Astrocyte (in vitro differentiated cells and primary cell): Measurements from ENCODE around the gene CNGA3.

ENCODE experiments used
- EZH2 ChIP-seq: IDR thresholded peaks from 2 replicates; pipeline ENCODE4 v1.6.1; 2012; ENCODE audit warnings: mild to moderate bottlenecking, low read length, inconsistent platforms; ENCODE audit not compliant: insufficient read depth
- TF ChIP-seq, protein P1 (sequence below): IDR thresholded peaks from 2 replicates; pipeline ENCODE4 v1.5.1; 2011; ENCODE audit warnings: low read depth, mild to moderate bottlenecking, inconsistent platforms, low read length, moderate library complexity; ENCODE audit not compliant: insufficient read depth

DNA sequence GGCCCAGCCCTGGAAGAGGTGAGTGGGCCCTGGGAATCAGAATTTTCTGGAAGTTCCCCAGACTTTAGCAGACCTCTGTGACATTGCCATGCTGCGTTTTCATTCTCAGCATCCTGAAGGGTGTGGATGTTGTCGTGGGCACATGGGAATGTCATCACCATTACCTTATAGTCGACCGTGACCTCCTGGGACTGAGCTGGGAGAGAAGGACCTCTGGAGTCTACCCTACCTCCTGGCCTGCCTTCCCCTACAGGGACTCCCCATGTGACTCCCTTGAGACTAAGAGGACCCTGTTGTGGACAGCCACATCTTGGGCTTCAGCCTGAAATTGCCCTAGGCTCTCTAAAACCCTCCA lies 43.0 kb downstream of the CNGA3 start:
- TF ChIP-seq, protein P1, sequence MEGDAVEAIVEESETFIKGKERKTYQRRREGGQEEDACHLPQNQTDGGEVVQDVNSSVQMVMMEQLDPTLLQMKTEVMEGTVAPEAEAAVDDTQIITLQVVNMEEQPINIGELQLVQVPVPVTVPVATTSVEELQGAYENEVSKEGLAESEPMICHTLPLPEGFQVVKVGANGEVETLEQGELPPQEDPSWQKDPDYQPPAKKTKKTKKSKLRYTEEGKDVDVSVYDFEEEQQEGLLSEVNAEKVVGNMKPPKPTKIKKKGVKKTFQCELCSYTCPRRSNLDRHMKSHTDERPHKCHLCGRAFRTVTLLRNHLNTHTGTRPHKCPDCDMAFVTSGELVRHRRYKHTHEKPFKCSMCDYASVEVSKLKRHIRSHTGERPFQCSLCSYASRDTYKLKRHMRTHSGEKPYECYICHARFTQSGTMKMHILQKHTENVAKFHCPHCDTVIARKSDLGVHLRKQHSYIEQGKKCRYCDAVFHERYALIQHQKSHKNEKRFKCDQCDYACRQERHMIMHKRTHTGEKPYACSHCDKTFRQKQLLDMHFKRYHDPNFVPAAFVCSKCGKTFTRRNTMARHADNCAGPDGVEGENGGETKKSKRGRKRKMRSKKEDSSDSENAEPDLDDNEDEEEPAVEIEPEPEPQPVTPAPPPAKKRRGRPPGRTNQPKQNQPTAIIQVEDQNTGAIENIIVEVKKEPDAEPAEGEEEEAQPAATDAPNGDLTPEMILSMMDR: no peak
- TF ChIP-seq EZH2: no peak
